ENCODE measurements around the gene UROS.

GRCh38 chr10:125824736-125825135 is 1.7 kb upstream of the UROS start:
- TF ChIP-seq, protein P1, sequence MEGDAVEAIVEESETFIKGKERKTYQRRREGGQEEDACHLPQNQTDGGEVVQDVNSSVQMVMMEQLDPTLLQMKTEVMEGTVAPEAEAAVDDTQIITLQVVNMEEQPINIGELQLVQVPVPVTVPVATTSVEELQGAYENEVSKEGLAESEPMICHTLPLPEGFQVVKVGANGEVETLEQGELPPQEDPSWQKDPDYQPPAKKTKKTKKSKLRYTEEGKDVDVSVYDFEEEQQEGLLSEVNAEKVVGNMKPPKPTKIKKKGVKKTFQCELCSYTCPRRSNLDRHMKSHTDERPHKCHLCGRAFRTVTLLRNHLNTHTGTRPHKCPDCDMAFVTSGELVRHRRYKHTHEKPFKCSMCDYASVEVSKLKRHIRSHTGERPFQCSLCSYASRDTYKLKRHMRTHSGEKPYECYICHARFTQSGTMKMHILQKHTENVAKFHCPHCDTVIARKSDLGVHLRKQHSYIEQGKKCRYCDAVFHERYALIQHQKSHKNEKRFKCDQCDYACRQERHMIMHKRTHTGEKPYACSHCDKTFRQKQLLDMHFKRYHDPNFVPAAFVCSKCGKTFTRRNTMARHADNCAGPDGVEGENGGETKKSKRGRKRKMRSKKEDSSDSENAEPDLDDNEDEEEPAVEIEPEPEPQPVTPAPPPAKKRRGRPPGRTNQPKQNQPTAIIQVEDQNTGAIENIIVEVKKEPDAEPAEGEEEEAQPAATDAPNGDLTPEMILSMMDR (IDR thresholded peaks at IDR 0.05; ENCODE audit: extremely low read depth in 1 of 2, insufficient read depth in 1 of 2, low read depth in 1 of 2, low read length in 2 of 2) = no peak
- TF ChIP-seq POLR2AphosphoS5 (IDR thresholded peaks at IDR 0.05; ENCODE audit: insufficient read depth, low read depth, low read length) = no peak
- TF ChIP-seq EZH2 (IDR thresholded peaks at IDR 0.05; ENCODE audit: borderline replicate concordance, low read depth, low read length, severe bottlenecking) = no peak
- no peak for TF ChIP-seq JUN (IDR thresholded peaks at IDR 0.05; ENCODE audit: borderline replicate concordance, insufficient read depth, insufficient read length, low read depth)
- TF ChIP-seq POLR2A (IDR thresholded peaks at IDR 0.05; ENCODE audit: low read depth, low read length) = no peak
- peak; percentile 36 for TF ChIP-seq FOS (IDR thresholded peaks at IDR 0.05; ENCODE audit: borderline replicate concordance, insufficient read depth, low read length)
- TF ChIP-seq MYC (IDR thresholded peaks at IDR 0.05; ENCODE audit: low read depth, low read length) = no peak
- TF ChIP-seq MAX (IDR thresholded peaks at IDR 0.05; ENCODE audit: insufficient read depth, insufficient read length) = no peak
- TF ChIP-seq GATA2 (IDR thresholded peaks at IDR 0.05; ENCODE audit: insufficient read depth, insufficient read length, low read depth, low read length) = no peak

Data from endothelial cell of umbilical vein (primary cell).